ENCODE measurements around the gene STK35.
A peak's percentile ranks its signal among the peaks of the same experiment; 100 is the strongest.

Gene STK35

DNA sequence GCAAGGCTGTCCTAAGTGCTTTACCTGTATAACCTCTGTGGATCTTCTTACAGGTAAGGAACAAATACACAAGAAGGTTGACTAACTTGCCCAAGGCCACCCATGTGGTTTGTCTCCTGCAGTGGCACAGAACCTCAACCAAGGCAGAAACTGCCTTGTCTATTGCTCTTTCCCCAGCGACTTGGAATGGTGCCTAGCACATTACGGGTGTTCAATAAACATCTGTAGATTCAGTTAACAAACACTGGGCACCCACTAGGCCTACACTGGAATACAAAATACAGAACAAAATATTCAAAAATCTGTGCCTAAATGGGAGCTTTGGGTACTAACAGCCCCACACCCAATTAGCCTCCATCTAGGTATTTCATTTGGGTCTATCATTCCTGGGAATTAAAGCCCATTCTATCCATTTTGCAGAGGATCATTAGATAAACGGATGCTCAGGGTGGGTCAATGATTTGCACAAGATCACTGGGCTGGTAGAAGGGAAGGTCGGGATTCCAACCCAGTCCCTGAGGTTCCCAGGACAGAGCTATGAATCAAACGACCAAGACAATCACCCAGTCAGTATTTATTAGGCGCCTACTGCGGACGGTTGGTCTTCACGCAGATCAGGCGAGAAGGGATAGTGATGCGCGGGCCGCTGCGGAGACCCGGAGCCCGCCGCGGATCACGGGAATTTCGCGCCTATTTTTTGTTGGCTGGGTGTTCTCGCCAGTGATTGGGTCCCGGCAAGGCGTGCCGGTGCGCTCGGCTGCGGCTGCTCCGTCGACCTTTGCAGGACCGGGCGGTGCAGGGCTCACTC lies at the start of gene STK35:
Gene STK35 (plus strand): TSS at position 771 of the 808 bp plus-strand sequence. CDS start 55 bp downstream, outside the sequence.
- H3K4me3 ChIP-seq (ENCODE audit: low read depth, low read length) = peak within 1 kb of the TSS; percentile 90
- DNase-seq (ENCODE audit: low read depth) = no peak

DNA sequence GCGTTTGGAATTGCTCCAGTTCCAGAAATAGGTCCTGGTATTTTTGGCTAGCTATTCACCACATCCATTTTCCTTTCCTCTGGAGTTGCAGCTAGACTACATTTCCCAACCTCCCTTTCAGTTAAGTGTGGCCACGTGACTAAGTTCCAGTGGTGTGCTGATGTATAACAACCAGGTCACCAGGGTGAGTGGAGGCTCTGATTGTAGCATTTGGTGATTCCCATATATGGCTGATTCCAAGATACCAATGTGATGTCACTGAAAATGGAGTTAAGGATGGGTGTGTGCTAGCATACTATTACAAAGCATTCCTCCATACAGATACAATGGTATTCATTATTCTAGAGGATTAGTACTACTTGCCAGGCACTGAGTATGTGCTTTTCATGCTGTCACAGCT lies 49.7 kb upstream of the STK35 start:
- DNase-seq (ENCODE audit: low read depth) = no peak
- H3K4me3 ChIP-seq (ENCODE audit: low read depth, low read length) = no peak overlapping the region

DNA sequence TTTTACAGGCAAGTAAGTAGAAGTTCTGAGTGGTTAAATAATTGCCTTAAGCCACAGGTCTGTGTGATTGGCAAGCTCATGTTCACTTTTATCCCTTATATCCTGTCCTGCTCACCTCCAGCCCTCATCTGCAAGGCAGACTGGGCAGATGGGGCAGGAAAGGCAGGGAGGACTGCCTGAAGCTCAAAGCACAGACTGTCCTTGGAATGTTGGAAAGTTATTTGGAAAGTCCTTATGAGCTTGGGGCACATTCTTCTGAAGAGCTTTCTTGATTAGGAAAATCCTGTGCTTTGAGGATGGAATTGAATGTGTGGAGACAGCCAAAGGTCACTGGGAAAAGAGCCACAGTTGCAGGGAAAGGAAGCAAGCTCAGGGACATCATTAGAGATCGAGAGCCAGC lies 48.9 kb upstream of the STK35 start:
- H3K4me3 ChIP-seq (ENCODE audit: low read depth, low read length) = no peak overlapping the region
- no peak for DNase-seq (ENCODE audit: low read depth)

DNA sequence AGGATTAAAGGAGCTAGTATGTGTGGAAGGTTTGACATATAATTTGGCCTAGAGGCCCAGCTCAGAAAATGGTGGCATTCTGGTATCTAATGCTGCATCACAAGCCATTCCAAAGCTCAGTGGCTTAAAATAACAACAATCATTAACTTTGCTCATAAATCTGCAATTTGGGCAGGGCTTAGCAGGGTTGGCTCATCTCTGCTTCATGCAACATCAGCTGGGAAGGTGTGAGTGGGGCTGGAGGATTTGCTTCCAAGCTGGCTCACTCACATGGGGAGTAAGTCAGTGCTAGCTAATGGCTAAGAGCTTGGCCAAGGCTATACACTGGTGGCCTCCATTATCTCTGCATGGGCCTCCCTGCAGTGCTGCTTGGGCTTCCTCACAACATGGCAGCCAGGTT lies 48.0 kb upstream of the STK35 start:
- H3K4me3 ChIP-seq (ENCODE audit: low read depth, low read length) = no peak overlapping the region
- DNase-seq (ENCODE audit: low read depth) = no peak

DNA sequence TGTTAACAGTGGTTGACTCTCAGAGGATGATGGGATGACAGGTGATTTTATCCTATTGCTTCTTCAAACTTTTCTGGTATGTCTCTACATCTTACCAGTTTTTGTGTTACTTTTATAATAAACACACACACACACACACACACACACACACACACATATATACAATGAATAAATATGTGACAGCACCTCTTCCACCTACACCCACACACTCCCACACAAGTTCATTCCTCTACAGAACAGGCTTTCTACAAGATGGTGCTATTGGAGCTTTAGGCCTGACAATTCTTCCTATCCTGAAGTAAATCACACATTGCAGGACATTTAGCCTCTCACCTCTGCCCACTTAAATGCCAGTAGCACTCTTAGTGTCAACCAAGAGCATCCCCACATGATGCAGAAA lies 46.7 kb upstream of the STK35 start:
- no peak for DNase-seq (ENCODE audit: low read depth)
- H3K4me3 ChIP-seq (ENCODE audit: low read depth, low read length) = no peak overlapping the region

DNA sequence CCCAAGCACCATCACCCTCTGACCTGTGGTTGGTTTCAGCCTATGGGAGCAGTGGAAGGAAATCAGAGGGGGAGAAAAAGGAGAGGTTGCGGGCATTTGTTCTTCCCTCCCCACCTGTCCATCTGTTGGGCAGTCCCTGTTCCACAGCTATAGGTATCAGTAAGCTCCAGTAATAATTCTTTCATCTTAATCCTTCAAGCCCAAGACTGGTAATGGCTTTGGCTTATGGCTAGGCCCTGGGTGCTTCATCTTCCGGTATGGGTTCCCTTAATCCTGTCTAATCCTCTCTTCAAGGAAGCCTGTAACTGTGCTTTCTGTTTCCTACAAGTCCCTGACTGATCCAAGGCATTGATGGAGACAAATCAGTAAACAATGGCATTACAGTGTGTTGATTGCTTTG lies 42.2 kb upstream of the STK35 start:
- no peak for DNase-seq (ENCODE audit: low read depth)

DNA sequence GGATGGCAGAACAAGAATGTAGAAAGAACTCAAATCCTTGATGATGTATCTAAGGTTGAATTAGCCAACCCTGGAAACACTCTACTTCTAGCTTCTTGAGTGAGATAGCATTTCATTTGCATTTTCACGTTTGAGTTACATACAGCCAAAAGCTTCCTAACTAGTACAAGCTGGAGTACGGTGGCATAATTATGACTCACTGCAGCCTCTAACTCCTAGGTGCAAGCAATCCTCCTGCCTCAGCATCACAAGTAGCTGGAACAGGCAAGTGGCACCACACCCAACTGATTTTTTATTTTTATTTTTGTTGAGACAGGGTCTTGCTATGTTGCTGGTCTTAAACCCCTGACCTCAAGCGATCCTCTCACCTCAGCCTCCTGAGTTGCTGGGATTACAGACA lies 36.5 kb upstream of the STK35 start:
- no peak overlapping the region for H3K4me3 ChIP-seq (ENCODE audit: low read depth, low read length)
- DNase-seq (ENCODE audit: low read depth) = no peak

More for the DNA sequence above, 42.2 kb upstream of the STK35 start:
- H3K4me3 ChIP-seq (ENCODE audit: low read depth, low read length) = no peak overlapping the region

DNA sequence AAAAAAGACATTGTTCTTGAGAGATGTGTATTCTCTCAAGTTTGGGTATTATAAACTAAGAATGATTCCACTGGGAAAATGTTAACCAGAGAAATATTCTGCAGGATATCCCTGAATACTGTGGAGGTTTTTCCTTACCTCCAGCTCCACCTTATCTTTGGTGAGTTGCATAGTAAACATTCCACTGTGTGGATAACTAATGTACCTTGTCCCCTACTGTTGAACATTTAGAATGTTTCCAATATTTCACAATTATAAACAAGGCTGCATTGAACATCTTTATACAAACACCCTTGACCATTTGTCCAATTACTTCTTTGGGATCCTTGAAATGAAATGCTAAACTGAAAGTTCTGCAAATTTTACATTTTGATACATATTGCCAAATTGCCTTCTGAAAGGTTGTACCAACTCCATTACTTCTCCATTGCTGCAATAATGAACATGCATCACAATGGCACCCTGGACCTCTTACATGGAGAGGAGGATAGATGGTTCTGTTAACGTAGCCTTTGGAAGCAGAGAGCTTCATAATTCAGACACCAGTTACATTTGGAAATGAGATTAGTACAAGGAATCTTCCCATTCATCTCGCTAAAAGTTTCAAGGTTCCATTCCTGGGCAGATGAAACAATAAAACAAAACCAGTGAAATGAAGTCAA lies 35.0 kb upstream of the STK35 start:
- DNase-seq (ENCODE audit: low read depth) = no peak
- H3K4me3 ChIP-seq (ENCODE audit: low read depth, low read length) = no peak overlapping the region

DNA sequence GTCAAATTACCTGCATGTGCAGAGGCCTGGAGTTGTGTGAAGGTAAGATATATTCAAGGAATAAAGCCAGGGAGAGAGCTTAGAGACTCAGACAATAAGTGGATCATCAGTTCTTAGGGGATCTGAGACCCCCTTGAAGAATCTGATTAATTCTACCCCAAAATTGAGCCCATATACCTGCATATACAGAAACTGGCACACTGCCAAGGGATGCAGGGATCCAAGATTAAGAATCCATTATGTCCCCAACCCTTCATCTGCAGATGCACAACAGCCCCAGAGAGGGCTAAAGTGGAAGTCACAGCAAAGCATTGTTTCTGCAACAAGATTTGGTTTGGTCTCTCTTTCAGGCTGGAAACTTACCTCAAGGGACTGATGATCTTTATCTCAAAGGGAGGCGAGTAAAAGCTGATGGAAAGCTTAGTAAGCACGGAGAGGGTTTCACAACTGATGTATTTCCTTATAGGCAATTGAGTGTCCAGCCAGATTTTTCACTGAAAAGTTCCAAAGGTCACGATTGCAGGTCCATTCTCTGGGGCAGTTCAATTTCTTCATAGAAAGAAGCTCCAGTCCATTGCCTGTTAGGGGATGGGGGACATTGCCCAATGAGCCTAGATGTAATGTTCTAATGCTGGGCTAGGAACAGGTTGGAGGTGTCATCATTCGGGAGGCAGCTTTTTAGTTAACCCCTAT lies 20.9 kb upstream of the STK35 start:
- no peak overlapping the region for H3K4me3 ChIP-seq (ENCODE audit: low read depth, low read length)
- DNase-seq (ENCODE audit: low read depth) = no peak

DNA sequence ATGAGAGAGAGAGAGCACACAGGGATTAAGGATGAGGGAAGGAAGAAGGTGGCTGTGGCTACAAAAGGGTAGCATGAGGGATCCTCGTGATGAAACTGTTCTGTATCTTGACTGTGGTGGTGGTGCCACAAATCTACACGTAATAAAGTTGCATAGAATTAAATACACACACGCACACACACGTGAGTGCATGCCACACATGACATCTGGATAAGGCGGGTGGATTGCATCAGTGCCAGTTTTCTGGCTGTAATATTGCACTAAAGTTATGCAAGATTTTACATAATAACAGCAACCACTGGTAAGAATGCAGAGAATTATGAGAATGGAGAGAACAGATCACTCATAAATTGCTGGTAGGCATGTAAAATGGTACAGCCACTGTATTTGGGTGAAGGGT lies 16.9 kb upstream of the STK35 start:
- no peak for DNase-seq (ENCODE audit: low read depth)
- H3K4me3 ChIP-seq (ENCODE audit: low read depth, low read length) = no peak overlapping the region

DNA sequence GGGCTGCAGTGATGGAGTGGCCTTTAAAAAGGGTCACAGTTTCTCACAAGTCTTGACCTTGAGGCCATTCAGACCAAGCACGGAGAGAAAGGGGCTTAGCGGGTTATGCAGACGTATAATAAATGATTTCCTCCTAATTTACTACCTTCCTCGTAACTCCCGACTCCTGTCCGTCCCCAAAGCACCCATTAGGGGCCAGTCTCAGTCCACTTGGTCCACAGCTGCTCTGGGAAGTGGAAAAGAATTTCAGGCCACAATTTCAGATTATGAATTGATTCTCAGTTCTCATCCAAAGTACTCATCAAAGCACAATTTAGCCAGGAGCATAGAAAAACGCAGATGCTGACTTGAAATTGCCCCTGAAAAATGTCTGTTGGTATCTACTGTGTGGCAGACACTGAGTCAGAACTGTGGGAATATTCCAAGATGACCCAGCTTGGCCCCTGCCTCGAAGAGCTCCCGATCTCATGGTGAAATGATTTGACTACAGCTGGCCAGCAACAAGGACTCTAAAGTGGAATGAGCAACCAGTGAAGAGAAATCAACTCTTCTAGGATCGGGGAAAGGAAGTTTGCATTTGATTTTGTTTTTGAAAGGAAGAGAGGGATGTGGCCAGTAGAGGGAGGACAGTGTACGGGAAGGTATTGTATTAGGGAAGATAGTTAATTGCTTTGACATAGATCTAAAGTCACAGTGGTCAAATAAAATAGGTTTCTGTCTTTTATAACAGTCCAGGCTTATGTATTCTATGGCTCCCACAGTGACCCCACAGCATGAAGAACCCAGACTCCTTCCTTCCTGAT lies 15.2 kb upstream of the STK35 start:
- DNase-seq (ENCODE audit: low read depth) = no peak
- H3K4me3 ChIP-seq (ENCODE audit: low read depth, low read length) = no peak overlapping the region

DNA sequence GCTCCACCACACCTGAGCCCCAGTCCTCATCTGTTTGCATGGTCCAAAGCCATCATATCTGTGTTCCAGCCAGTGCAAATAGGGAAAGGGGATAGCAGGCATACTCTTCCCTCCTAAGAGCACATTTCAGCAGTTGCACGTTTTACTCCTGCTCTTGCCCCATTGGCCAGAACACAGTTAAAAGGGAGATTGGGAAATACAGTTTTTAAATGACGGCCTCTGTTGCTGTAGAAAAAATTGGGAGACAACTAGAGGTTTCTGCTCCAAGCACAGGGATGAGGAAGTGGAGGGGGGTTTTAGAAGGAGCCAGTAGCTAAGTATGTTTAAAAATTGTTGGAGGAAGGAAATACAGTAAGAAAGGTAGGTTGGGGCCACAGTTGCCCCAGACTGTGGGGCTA lies 14.6 kb upstream of the STK35 start:
- no peak for DNase-seq (ENCODE audit: low read depth)
- no peak overlapping the region for H3K4me3 ChIP-seq (ENCODE audit: low read depth, low read length)

DNA sequence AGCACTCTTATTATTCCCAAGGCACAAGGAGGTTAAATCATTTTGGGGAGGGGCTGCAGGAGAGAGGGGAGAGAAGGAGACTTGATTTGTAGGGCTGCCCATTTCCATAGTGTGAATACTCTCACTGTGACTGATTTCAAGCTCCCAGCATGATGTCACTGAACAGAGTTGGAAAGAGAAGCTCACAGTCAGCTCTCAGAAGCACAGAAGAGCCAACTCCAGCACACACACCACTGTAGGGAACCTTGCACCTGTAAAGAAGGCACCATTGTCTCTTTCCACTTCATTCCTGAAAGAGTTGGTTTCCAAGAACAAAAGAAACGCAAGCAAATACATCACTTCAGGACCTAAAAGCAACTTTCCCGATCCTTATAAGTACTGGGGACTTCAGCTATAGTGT lies 12.7 kb upstream of the STK35 start:
- no peak for DNase-seq (ENCODE audit: low read depth)
- no peak overlapping the region for H3K4me3 ChIP-seq (ENCODE audit: low read depth, low read length)

DNA sequence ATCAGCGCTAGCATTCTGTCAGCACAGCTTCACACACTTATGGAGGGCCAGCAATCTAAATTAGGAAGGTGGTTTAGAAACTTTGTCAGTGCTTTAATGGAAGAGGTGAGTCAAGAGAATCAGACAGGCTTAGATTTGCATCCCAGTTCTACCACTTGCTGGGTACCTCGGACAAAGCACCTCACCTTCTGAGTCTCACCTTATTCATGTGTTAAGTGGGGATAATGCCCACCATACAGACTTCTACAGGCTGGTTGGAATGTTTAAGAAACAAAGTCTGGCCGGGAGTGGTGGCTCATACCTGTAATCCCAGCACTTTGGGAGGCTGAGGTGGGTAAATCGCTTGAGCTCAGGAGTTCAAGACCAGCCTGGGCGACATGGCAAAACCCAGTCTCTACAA lies 12.2 kb upstream of the STK35 start:
- H3K4me3 ChIP-seq (ENCODE audit: low read depth, low read length) = no peak overlapping the region

DNA sequence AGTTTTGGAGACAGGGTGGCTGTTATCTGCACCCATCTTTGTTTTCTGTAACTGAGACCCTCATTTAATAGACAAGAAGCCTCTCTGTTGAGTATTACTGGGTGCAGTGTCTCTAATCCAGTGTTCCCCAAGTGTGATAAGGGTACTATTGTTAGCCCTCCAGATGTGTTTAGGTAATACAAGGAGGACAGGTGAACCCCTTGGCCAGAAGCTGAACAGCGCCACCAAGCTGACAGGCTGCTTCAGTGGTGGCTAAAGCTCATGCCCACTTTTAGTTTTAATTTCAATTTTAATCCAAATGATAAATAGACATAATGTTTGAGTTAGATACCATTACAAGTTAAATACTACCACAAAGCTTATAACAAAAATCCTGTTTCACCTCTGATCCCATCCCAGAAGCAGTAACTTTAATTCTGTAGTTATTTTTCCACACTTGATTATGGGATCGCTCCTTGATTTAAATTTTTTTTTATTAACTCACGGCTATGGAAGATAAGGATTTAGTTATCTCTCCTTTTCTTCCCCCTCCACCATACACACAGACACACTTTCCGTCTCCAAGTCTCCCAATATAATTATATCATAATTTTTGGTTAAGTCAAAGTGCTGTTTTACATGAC lies 8.4 kb upstream of the STK35 start:
- no peak for DNase-seq (ENCODE audit: low read depth)
- H3K4me3 ChIP-seq (ENCODE audit: low read depth, low read length) = no peak overlapping the region

More for the DNA sequence above, 12.2 kb upstream of the STK35 start:
- DNase-seq (ENCODE audit: low read depth) = no peak

DNA sequence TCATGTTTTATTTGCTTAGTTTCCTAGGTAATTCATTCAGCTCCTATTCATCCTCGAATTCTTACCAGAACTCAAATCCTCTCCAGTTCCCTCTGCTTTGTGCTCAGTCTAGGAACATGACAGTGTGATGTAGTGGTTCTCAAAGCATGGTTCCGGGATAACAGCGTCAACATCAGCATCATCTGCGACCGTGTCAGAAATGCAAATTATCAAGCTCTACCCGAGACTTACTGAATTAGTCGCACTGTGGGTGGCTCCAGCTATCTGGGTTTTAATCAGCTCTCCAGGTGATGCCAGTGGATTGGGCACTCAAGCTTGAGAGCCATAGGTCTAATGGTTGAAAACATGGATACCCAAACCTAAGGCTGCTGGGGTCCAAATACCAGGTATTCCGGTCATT lies 7.7 kb upstream of the STK35 start:
- no peak for DNase-seq (ENCODE audit: low read depth)
- H3K4me3 ChIP-seq (ENCODE audit: low read depth, low read length) = no peak overlapping the region

DNA sequence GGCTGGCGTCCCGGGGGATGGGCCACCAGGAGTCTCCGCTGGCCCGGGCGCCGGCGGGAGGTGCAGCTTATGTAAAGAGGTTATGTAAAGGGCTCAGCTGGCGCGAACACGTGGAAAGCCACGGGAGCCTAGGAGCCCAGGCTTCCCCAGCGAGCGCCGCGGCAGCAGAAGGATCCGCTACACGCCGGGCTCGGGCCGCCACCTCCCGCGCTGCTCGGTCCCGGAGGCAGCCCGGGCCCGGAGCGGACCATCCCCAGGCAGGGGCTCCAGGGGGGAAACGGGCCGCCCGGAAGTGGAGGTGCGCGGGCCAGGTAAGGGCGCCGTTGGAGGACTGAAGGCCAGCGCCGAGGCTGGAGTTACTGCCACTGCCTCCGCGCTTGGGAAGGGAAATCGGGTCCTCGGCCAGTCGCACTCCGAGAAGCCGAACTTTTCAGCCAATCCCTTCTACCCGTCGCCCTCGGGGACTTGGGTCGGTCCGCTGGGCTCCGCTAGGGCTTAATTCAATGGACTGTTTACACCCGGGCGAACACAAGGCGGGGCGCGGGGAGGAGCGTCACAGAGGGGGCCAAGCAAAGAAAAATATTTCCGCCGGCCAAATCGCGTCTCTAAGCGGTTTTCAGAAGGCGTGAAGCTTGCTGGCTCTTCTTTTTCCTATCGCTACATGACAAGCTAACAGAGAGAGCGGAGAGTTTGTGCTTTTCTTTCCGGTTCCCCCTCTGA lies 398 bp downstream of the STK35 start:
- peak overlapping the region; percentile 90 for H3K4me3 ChIP-seq (ENCODE audit: low read depth, low read length)
- DNase-seq (ENCODE audit: low read depth) = peak; percentile 80

DNA sequence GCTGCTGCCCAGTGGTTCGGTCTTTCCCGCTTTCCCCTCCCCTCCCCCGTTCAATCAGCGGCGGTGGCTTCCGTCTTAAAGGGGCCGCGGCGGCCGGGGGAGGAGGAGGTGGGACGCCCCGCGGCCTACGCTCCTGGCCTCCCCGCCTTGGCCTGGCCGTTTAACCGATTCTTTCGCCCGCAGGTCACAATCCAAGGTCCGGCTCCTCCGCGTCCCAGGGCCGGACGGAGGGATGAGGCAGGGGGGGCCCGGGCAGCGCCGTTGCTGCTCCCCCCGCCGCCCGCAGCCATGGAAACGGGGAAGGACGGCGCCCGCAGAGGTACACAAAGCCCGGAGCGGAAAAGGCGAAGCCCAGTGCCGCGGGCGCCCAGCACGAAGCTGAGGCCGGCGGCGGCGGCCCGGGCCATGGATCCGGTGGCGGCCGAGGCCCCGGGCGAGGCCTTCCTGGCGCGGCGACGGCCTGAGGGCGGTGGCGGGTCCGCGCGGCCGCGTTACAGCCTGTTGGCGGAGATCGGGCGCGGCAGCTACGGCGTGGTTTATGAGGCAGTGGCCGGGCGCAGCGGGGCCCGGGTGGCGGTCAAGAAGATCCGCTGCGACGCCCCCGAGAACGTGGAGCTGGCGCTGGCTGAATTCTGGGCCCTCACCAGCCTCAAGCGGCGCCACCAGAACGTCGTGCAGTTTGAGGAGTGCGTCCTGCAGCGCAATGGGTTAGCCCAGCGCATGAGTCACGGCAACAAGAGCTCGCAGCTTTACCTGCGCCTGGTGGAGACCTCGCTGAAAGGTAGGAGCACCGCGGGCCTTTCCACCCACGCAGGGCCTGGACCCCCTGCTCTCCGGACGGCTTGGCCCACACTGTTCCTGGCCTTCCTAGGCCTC lies 1.2 kb downstream of the STK35 start:
- DNase-seq (ENCODE audit: low read depth) = no peak
- peak overlapping the region; percentile 90 for H3K4me3 ChIP-seq (ENCODE audit: low read depth, low read length)
